ENCODE data around the gene RNF208.

Gene RNF208

DNA sequence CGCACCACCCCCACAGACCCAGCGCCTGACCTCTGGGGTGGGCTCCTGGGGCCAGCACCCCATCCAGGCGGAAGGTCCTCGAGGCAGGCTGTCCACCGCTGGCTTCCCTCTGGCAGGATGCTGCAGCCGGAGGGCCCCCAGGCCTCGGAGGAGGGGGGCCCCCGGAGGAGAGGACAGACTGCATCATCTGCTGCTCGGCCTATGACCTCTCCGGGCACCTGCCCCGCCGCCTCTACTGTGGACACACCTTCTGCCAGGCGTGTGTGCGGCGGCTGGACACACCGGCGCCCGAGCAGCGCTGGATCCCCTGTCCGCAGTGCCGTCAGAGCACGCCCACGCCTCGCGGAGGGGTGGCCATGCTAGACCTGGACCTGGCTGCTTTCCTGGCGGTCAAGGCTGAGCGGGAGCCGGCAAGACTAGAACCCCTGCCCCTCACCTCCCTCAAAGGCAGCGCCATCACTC, 6.5 kb upstream of the RNF208 start:
- H3K23ac ChIP-seq (ENCODE audit: low read length in 2 of 2): no peak overlapping the region
- no peak overlapping the region for H3K9ac ChIP-seq (ENCODE audit: low read length)
- no peak overlapping the region for H4K91ac ChIP-seq (ENCODE audit: low read length)
- no peak overlapping the region for H4K8ac ChIP-seq (ENCODE audit: low read length)
- H2AK5ac ChIP-seq (ENCODE audit: low read length, severe bottlenecking): no peak overlapping the region
- H3K14ac ChIP-seq (ENCODE audit: low read length in 2 of 2): no peak overlapping the region
- no peak overlapping the region for H3K27ac ChIP-seq (ENCODE audit: low read length, poor library complexity, severe bottlenecking)
- H3K27me3 ChIP-seq (ENCODE audit: control insufficient read depth in 1 of 2, insufficient read depth in 1 of 2, low read length in 2 of 2): peaks cover 0 to 54% of the 10 kb centered on the region in 2 experiments
- no peaks in the 10 kb centered on the region for H3K79me1 ChIP-seq (replicated peaks; ENCODE audit: low read length, poor library complexity, severe bottlenecking)
- DNase-seq: no peak
- no peak overlapping the region for H3K4me2 ChIP-seq (ENCODE audit: low read length, poor library complexity, severe bottlenecking)
- no peak overlapping the region for H2BK12ac ChIP-seq (ENCODE audit: low read length in 2 of 2)
- H3K4ac ChIP-seq (ENCODE audit: low read depth in 1 of 2, low read length in 2 of 2): no peak overlapping the region
- H3K4me1 ChIP-seq (ENCODE audit: control insufficient read depth, insufficient read depth, low read depth, low read length): peaks cover 22% of the 10 kb centered on the region
- no peak overlapping the region for H3K4me3 ChIP-seq (ENCODE audit: insufficient read depth in 1 of 2, low read depth in 1 of 2, low read length in 2 of 2)
- peaks cover 0 to 4% of the 10 kb centered on the region in 2 experiments for H3K36me3 ChIP-seq (ENCODE audit: control insufficient read depth in 1 of 2, insufficient read depth in 2 of 2, low read depth in 1 of 2, low read length in 2 of 2)
- no peak overlapping the region for H2BK5ac ChIP-seq (ENCODE audit: low read depth, low read length, poor library complexity, severe bottlenecking)
- 89% methylated on average over 29 of the region's 29 CpGs for WGBS
- H3K9me3 ChIP-seq (ENCODE audit: control insufficient read depth, low read length): no peaks in the 10 kb centered on the region
- H3K18ac ChIP-seq (ENCODE audit: low read depth in 1 of 2, low read length in 2 of 2): no peak overlapping the region
- H2AFZ ChIP-seq (ENCODE audit: low read depth, low read length): no peak overlapping the region
- H2BK120ac ChIP-seq (ENCODE audit: low read depth, low read length): no peak overlapping the region
- no peak overlapping the region for H2BK15ac ChIP-seq (ENCODE audit: low read depth, poor library complexity, severe bottlenecking)

DNA sequence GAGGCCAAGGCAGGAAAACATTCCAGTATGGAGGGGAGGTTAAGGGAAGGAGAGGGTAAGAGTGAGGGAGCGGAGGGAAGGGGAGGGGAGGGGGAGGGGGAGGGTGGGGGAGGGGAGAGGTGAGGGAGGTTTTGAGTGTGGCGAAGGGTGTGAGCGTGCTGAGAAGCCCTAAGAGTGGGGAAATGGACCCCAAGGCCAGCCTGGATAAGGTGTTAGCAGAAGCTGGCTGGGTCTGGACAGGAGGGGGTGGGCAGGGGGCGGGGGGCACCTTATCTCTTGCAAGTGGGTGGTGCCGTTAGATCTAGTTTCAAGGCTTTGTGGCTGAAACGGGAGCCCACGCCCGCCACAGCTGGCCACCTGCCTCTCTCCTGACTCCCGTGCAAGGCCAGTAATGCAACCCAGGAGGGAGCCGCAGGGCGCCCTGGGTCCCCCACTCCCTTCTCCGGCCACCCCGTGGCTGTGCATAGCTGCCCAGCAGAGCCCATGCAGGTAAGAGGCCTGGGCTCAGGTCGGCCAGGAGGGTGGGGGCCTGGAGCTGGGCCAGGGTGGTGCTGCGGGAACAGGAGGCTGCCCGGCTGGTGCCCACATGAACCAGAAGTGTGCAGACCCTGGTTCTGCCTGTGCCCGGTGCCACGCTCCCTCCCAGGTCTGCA, 5.9 kb upstream of the RNF208 start:
- H3K4me1 ChIP-seq (ENCODE audit: control insufficient read depth, insufficient read depth, low read depth, low read length): peaks cover 24% of the 10 kb centered on the region
- no peaks in the 10 kb centered on the region for H3K79me1 ChIP-seq (replicated peaks; ENCODE audit: low read length, poor library complexity, severe bottlenecking)
- DNase-seq: no peak
- no peaks in the 10 kb centered on the region for H3K9me3 ChIP-seq (ENCODE audit: control insufficient read depth, low read length)
- H3K27me3 ChIP-seq (ENCODE audit: control insufficient read depth in 1 of 2, insufficient read depth in 1 of 2, low read length in 2 of 2): peaks cover 0 to 49% of the 10 kb centered on the region in 2 experiments
- no peak overlapping the region for H3K4me2 ChIP-seq (ENCODE audit: low read length, poor library complexity, severe bottlenecking)
- H4K8ac ChIP-seq (ENCODE audit: low read length): no peak overlapping the region
- no peak overlapping the region for H3K27ac ChIP-seq (ENCODE audit: low read length, poor library complexity, severe bottlenecking)
- H2BK5ac ChIP-seq (ENCODE audit: low read depth, low read length, poor library complexity, severe bottlenecking): no peak overlapping the region
- H2AK5ac ChIP-seq (ENCODE audit: low read length, severe bottlenecking): no peak overlapping the region
- no peak overlapping the region for H3K14ac ChIP-seq (ENCODE audit: low read length in 2 of 2)
- no peak overlapping the region for H3K9ac ChIP-seq (ENCODE audit: low read length)
- H2BK120ac ChIP-seq (ENCODE audit: low read depth, low read length): no peak overlapping the region
- H3K4ac ChIP-seq (ENCODE audit: low read depth in 1 of 2, low read length in 2 of 2): no peak overlapping the region
- no peak overlapping the region for H2AFZ ChIP-seq (ENCODE audit: low read depth, low read length)
- H3K4me3 ChIP-seq (ENCODE audit: insufficient read depth in 1 of 2, low read depth in 1 of 2, low read length in 2 of 2): no peak overlapping the region
- no peak overlapping the region for H2BK12ac ChIP-seq (ENCODE audit: low read length in 2 of 2)
- no peak overlapping the region for H3K23ac ChIP-seq (ENCODE audit: low read length in 2 of 2)
- no peak overlapping the region for H4K91ac ChIP-seq (ENCODE audit: low read length)
- H3K18ac ChIP-seq (ENCODE audit: low read depth in 1 of 2, low read length in 2 of 2): no peak overlapping the region
- H3K36me3 ChIP-seq (ENCODE audit: control insufficient read depth in 1 of 2, insufficient read depth in 2 of 2, low read depth in 1 of 2, low read length in 2 of 2): peaks cover 0 to 4% of the 10 kb centered on the region in 2 experiments
- no peak overlapping the region for H2BK15ac ChIP-seq (ENCODE audit: low read depth, poor library complexity, severe bottlenecking)
- WGBS: 71% methylated on average over 16 of the region's 18 CpGs

DNA sequence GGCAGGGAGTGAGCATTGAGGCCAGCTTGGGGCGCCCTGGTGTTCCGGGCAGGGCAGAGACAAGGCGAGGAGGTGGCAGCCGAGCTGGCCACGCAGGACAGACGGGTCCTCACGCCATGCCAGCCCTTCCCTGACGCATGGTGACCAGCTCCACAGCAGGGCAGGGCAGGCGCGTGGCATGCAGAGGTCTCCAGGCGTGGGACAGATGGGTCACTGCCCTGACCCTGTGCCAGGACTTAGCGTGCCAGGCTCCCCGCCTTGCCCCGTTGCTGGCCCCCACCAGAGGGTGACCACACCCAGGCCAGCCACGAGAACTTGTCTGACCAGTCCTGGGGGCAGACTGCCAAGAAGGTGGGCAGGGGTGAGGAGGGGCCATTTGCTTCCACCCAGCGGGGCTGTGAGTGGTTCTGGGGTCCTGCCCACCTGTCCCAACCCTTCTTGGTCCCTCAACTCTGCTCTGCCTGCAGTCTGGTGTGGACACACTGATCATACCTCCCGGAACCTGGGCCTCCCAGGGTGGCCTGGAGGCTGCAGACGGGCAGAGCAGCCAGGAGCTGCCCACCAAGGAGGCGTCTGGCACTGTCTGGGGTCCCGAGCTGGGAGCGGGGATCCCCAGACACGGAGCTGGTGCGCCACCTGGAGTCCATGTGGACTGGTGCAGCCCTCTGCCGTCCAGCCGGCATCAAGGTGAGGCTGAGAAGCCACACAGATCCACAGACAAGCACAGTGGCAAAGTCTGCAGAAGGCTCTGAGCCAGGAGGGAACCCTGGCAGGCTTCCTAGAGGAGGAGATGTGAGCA, 5.2 kb upstream of the RNF208 start, which contains the start of gene RNF224:
TSS of gene RNF224 (plus strand) at position 449 of the 799 bp plus-strand sequence. CDS start 834 bp downstream, outside the sequence.
- Histone ChIP-seq H3K23ac (ENCODE audit: low read length in 2 of 2) (no peak within 1 kb of the TSS), H3K18ac (ENCODE audit: low read depth in 1 of 2, low read length in 2 of 2) (peak within 1 kb of the TSS in 1 of 2 experiments; percentile 35)

More for the DNA sequence above, 5.2 kb upstream of the RNF208 start, which contains the start of gene RNF224:
- Histone ChIP-seq H2AK5ac (ENCODE audit: low read length, severe bottlenecking) (no peak within 1 kb of the TSS), H3K79me1 (replicated peaks; ENCODE audit: low read length, poor library complexity, severe bottlenecking) (no peaks in the 10 kb centered on the region), H3K36me3 (ENCODE audit: control insufficient read depth in 1 of 2, insufficient read depth in 2 of 2, low read depth in 1 of 2, low read length in 2 of 2) (peaks cover 0 to 4% of the 10 kb centered on the region in 2 experiments), H3K27ac (ENCODE audit: low read length, poor library complexity, severe bottlenecking) (no peak within 1 kb of the TSS), H3K4me1 (ENCODE audit: control insufficient read depth, insufficient read depth, low read depth, low read length) (peaks cover 32% of the 10 kb centered on the region), H2BK5ac (ENCODE audit: low read depth, low read length, poor library complexity, severe bottlenecking) (no peak within 1 kb of the TSS), H2BK12ac (ENCODE audit: low read length in 2 of 2) (no peak within 1 kb of the TSS), H3K9me3 (ENCODE audit: control insufficient read depth, low read length) (no peaks in the 10 kb centered on the region), H3K4me2 (ENCODE audit: low read length, poor library complexity, severe bottlenecking) (no peak within 1 kb of the TSS), H4K8ac (ENCODE audit: low read length) (peak within 1 kb of the TSS; percentile 1), H4K91ac (ENCODE audit: low read length) (peak within 1 kb of the TSS; percentile 55), H3K14ac (ENCODE audit: low read length in 2 of 2) (no peak within 1 kb of the TSS), H3K4me3 (ENCODE audit: insufficient read depth in 1 of 2, low read depth in 1 of 2, low read length in 2 of 2) (no peak within 1 kb of the TSS), H3K9ac (ENCODE audit: low read length) (no peak within 1 kb of the TSS), H2BK15ac (ENCODE audit: low read depth, poor library complexity, severe bottlenecking) (no peak within 1 kb of the TSS), H2BK120ac (ENCODE audit: low read depth, low read length) (no peak within 1 kb of the TSS), H2AFZ (ENCODE audit: low read depth, low read length) (no peak within 1 kb of the TSS), H3K4ac (ENCODE audit: low read depth in 1 of 2, low read length in 2 of 2) (no peak within 1 kb of the TSS), H3K27me3 (ENCODE audit: control insufficient read depth in 1 of 2, insufficient read depth in 1 of 2, low read length in 2 of 2) (peaks cover 0 to 43% of the 10 kb centered on the region in 2 experiments)
- peak; percentile 76 for DNase-seq
- 56% methylated on average over 25 of the region's 25 CpGs for WGBS
